HG02678 (cell line): Measurements from ENCODE around the gene USP14.
A peak's percentile ranks its signal among the peaks of the same experiment; 100 is the strongest.
"Not testable (repeated sequence)": the region's sequence is repeated elsewhere in the genome, so short reads cannot be mapped to it uniquely, and the experiment has no call there.

Experiments used
- ATAC-seq: cut with Tn5 transposase; IDR thresholded peaks from one replicate; pipeline ENCODE4 v1.9.1; 2021; ENCODE audit warnings: mild to moderate bottlenecking, moderate library complexity; ENCODE audit not compliant: unreplicated experiment

The USP14 gene

DNA sequence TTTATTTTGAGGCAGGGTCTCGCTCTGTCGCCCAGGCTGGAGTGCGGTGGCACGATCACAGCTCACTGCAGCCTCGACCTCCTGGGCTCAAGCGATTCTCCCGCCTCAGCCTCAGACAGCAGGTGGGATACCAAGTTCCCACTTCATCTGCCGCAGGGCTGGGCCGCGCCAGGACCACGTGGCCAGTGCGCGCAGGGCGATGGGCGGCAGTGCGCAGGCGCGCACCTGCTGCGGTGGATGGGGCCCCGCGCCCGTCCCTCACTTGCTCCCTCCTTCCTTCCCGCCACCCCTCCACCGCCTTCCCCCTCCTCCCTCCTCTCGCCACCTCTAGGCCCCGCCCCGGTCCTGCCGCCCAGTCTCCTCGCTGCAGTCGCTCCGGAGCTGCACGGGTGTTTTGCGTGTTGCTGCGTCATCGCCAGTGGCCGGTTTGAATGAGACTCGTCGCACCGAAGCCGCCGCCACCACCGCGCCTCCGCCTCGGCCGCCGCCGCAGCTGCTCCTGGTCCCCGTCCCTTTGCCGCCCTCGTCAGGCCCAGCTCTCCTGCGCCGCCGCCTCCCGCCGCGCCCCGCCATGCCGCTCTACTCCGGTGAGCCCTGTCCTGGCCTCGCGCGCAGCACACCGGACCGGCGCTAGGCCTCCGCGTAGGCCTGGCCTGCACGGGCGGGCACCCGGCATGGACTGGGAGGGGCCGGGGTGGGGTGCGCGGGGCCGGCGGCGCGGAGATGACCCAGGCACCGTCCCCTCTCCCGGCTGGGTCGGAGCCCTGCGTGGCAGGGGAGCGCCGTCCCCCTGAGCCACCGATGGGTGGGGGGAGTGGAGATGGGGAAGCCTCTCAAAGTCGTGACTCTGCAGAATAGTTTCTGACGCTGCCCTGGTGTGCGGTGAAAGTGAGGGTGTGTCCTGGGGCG, at the start of gene USP14:
USP14 (plus strand) TSS at position 430 of the 909 bp plus-strand sequence; CDS start at position 572, 142 bp downstream.
- ATAC-seq = peak; percentile 92

GRCh38 chr18:108665-109063, 49.7 kb upstream of the USP14 start:
- peak; percentile 10 for ATAC-seq

- ATAC-seq = peak; percentile 15
Observed at GRCh38 chr18:109130-109921, 49.0 kb upstream of the USP14 start.

- ATAC-seq = not testable (repeated sequence)
Observed at GRCh38 chr18:109922-110261, 48.5 kb upstream of the USP14 start.

GRCh38 chr18:110351-111201, 47.8 kb upstream of the USP14 start:
- not testable (repeated sequence) for ATAC-seq

- no peak for ATAC-seq
Observed at GRCh38 chr18:111306-112014, 46.9 kb upstream of the USP14 start.

- ATAC-seq = not testable (repeated sequence)
Observed at GRCh38 chr18:112015-112733, 46.2 kb upstream of the USP14 start.

- ATAC-seq = not testable (repeated sequence)
Observed at GRCh38 chr18:120539-121260, 37.7 kb upstream of the USP14 start.

GRCh38 chr18:135045-135444, 23.3 kb upstream of the USP14 start:
- ATAC-seq = no peak

DNA sequence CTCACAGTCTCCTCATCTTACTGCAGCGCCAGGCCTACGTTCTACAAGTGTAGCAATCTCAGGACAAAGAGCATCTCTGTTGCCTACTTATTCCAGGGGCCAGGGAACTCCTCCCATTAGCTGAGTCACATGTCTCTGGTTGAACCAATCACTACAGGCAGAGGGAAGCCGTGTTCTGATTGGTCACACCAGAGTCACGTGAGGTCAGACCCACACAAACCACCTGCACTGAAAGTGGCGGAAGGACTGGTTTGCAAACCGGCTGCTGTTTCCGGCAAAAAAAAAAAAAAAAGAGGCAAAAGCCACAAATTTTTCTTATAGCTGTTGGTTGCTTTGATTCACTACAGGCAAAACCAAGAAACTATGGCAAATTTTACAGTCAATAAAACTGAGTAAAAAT, 21.9 kb upstream of the USP14 start:
- no peak for ATAC-seq

GRCh38 chr18:137327-137726, 21.0 kb upstream of the USP14 start:
- no peak for ATAC-seq

DNA sequence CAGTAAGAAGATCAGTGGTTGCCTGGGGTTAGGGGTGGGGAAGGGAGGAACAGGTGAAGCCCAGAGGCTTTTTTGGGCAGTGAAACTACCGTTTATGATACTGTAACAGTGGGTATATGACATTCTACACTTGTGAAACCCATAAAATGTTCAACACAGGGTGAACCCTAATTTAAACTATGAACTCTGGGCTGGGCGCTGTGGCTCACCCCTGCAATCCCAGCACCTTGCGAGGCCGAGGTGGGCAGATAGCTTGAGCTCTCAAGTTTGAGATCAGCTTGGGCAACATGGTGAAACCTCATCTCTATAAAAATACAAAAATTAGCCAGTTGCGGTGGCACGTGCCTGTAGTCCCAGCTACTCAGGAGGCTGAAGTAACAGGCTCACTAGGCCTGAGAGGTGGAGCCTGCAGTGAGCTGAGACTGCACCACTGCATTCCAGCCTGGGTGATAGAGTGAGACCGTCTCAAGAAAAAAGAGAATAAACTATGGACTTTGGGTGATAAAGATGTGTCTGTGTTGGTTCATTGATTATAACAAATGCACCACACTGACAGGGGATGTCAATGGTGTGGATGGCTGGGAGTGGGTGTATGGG, 17.6 kb upstream of the USP14 start:
- no peak for ATAC-seq

GRCh38 chr18:142624-143296, 15.6 kb upstream of the USP14 start:
- not testable (repeated sequence) for ATAC-seq

GRCh38 chr18:148841-149240, 9.5 kb upstream of the USP14 start:
- no peak for ATAC-seq

DNA sequence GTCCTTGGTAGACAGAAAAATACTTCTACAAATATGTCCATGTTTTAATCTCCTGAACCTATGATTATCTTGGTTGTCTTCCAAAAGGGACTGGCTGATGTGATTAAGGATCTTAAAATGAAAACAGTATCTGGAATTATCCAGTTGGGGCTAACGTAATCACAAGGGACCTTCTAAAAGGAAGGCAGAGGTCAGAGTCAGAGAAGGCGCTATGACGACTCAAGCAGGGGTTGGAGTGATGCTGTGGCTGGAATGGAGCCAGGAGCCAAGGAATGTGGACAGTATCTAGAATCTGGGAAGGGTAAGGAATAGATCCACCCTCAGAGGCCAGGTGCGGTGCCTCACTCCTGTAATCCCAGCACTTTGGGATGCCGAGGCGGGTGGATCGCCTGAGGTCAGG, 4.2 kb upstream of the USP14 start:
- ATAC-seq = no peak

DNA sequence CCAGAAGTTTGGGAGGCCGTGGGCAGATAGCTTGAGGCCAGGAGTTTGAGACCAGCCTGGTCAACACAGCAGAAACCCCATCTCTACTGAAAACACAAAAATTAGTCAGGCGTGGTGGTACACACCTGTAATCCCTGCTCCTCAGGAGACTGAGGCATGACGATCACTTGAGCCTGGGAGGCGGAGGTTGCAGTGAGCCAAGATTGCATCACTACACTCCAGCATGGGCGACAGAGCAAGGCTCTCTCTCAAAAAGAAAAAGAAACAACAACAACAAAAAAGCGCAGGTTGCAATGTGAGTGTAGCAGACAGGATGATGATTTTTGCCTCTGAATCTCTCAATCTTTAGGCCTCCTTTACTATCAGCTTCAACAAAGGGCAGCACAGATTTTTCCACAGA, 2.7 kb upstream of the USP14 start:
- ATAC-seq = no peak

DNA sequence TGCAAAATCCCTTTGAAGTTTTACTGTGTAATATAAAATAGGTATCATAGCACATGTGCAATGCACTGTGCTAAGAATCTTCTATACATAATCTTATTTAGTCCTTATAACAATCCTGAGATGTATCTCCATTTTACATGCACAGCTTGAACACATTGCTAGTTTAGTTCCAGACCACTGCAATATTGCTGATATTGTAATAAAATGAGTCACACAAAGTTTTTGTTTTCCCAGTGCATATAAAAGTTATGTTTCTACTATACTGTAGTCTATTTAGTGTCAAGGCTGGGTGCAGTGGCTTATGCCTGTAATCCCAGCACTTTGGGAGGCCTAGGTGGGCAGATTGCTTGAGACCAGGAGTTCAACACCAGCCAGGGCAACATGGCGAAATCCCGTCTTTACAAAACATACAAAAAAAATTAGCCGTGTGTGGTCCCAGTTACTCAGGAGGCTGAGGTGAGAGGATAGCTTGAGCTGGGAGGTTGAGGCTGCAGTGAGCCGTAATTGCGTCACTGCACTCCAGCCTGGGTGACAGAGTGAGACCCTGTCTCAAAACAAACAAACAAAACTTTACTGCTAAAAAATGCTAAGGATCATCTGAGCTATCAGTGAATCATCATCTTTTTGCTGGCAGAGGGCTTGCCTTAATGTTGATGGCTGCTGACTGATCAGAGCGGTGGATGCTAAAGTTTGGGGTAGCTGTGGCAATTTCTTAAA, 1.7 kb upstream of the USP14 start:
- no peak for ATAC-seq
